IPS-15b (cell line): Measurements from ENCODE around the gene EFHB.
"Not testable (repeated sequence)": the region's sequence is repeated elsewhere in the genome, so short reads cannot be mapped to it uniquely, and the experiment has no call there.

Experiments used
- H3K27me3 ChIP-seq: one replicate; pipeline ENCODE4 v1.6.1; 2013; ENCODE audit warnings: low read length; ENCODE audit not compliant: control insufficient read depth, insufficient read depth
- H3K36me3 ChIP-seq: one replicate; pipeline ENCODE4 v1.6.1; 2013; ENCODE audit warnings: low read length; ENCODE audit not compliant: control insufficient read depth, insufficient read depth
- H3K4me1 ChIP-seq: one replicate; pipeline ENCODE4 v1.6.1; 2013; ENCODE audit warnings: mild to moderate bottlenecking, low read length; ENCODE audit not compliant: control insufficient read depth, insufficient read depth
- H3K4me3 ChIP-seq: one replicate; pipeline ENCODE4 v1.5.1; 2013; ENCODE audit warnings: low read depth, low read length
- H3K9ac ChIP-seq: one replicate; pipeline ENCODE4 v1.6.1; 2013; ENCODE audit warnings: low read depth, mild to moderate bottlenecking, low read length
- H3K9me3 ChIP-seq: one replicate; pipeline ENCODE4 v1.6.1; 2013; ENCODE audit warnings: mild to moderate bottlenecking, low read length; ENCODE audit not compliant: control insufficient read depth, insufficient read depth

EFHB gene

GRCh38 chr3:19887122-19887521 is 46.9 kb downstream of the EFHB start:
- H3K9ac ChIP-seq, H3K9me3 ChIP-seq, H3K27me3 ChIP-seq, H3K36me3 ChIP-seq, H3K4me1 ChIP-seq, H3K4me3 ChIP-seq: not testable (repeated sequence)

- Histone ChIP-seq H3K36me3 (no peaks in the 10 kb centered on the region), H3K9me3 (no peaks in the 10 kb centered on the region), H3K4me3 (no peak overlapping the region), H3K4me1 (peaks cover 6% of the 10 kb centered on the region), H3K9ac (no peak overlapping the region), H3K27me3 (no peaks in the 10 kb centered on the region)
These were observed 47.6 kb downstream of the EFHB start for GRCh38 chr3:19886404-19886803.

- peaks cover 10% of the 10 kb centered on the region for H3K4me1 ChIP-seq
- H3K9ac ChIP-seq = no peak overlapping the region
- no peaks in the 10 kb centered on the region for H3K36me3 ChIP-seq
- no peaks in the 10 kb centered on the region for H3K9me3 ChIP-seq
- H3K27me3 ChIP-seq = no peaks in the 10 kb centered on the region
- H3K4me3 ChIP-seq = no peak overlapping the region
These were observed 48.5 kb downstream of the EFHB start for GRCh38 chr3:19885468-19885867.

GRCh38 chr3:19881852-19882251 is 52.2 kb downstream of the EFHB start:
- H3K27me3 ChIP-seq = no peaks in the 10 kb centered on the region
- H3K9me3 ChIP-seq = no peaks in the 10 kb centered on the region
- H3K4me1 ChIP-seq = peaks cover 5% of the 10 kb centered on the region
- H3K9ac ChIP-seq = no peak overlapping the region
- H3K4me3 ChIP-seq = no peak overlapping the region
- H3K36me3 ChIP-seq = no peaks in the 10 kb centered on the region

- Histone ChIP-seq H3K9me3 (no peaks in the 10 kb centered on the region), H3K4me3 (no peak overlapping the region), H3K36me3 (no peaks in the 10 kb centered on the region), H3K27me3 (no peaks in the 10 kb centered on the region), H3K9ac (no peak overlapping the region), H3K4me1 (peaks cover 5% of the 10 kb centered on the region)
These were observed 53.0 kb downstream of the EFHB start for GRCh38 chr3:19881036-19881435.

- Histone ChIP-seq H3K36me3 (no peaks in the 10 kb centered on the region), H3K9me3 (no peaks in the 10 kb centered on the region), H3K4me1 (peaks cover 5% of the 10 kb centered on the region), H3K4me3 (no peak overlapping the region), H3K27me3 (no peaks in the 10 kb centered on the region), H3K9ac (no peak overlapping the region)
These were observed 56.4 kb downstream of the EFHB start for GRCh38 chr3:19877656-19878055.

GRCh38 chr3:19866751-19867347 is 67.2 kb downstream of the EFHB start:
- H3K4me1 ChIP-seq = no peaks in the 10 kb centered on the region
- H3K27me3 ChIP-seq = no peaks in the 10 kb centered on the region
- no peak overlapping the region for H3K9ac ChIP-seq
- no peak overlapping the region for H3K4me3 ChIP-seq
- H3K36me3 ChIP-seq = no peaks in the 10 kb centered on the region
- no peaks in the 10 kb centered on the region for H3K9me3 ChIP-seq

GRCh38 chr3:19855318-19855717 is 78.7 kb downstream of the EFHB start:
- H3K4me1 ChIP-seq, H3K9ac ChIP-seq, H3K36me3 ChIP-seq, H3K27me3 ChIP-seq, H3K9me3 ChIP-seq: not testable (repeated sequence)
- H3K4me3 ChIP-seq = peak overlapping the region; percentile 35

GRCh38 chr3:19846609-19847008 is 87.4 kb downstream of the EFHB start:
- H3K4me1 ChIP-seq, H3K9ac ChIP-seq, H3K36me3 ChIP-seq, H3K4me3 ChIP-seq, H3K9me3 ChIP-seq, H3K27me3 ChIP-seq: not testable (repeated sequence)
